CD4-positive, alpha-beta T cell (primary cell): ENCODE measurements around the gene ETF1. TPM values are rescaled to one million over a fixed set of nuclear protein-coding genes. Genes with fewer than 3 reads are reported as not detected.

Experiments used
- ATAC-seq: fragments of 200-7000 bp; cut with Tn5 transposase; one replicate; pipeline ENCODE4 v1.10.0; 2022; ENCODE audit warnings: mild to moderate bottlenecking; ENCODE audit not compliant: poor library complexity
- CTCF ChIA-PET: fragments of 350-600 bp; sonication (Branson Sonifier 250); formaldehyde crosslinking; loops from one replicate; lab custom pipeline; 2021; ENCODE audit warnings: antibody characterized with exemption, inconsistent platforms; lab: Charles Lee
- POLR2A ChIA-PET: fragments of 350-600 bp; sonication (Branson Sonifier 250); formaldehyde crosslinking; loops from one replicate; lab custom pipeline; 2021; ENCODE audit warnings: antibody characterized with exemption, inconsistent platforms; lab: Charles Lee
- DNase-seq, 14 experiments: peaks; one replicate each; pipeline ENCODE4 v3.0.0-alpha.2; 2013 to 2020; ENCODE audit warnings: mixed read lengths in 2 of 14
- H3K27ac ChIP-seq, 2 donors: one replicate each; pipeline versions ENCODE4 v1.5.1 to v1.7.0; 2013; ENCODE audit warnings: low read length in 2 of 2, low read depth in 1 of 2, mild to moderate bottlenecking in 1 of 2
- H3K27me3 ChIP-seq, 2 experiments: 1 replicate in 1 of 2; 2 replicates in 1 of 2; pipeline versions ENCODE4 v1.6.1 to v1.7.0; 2013; ENCODE audit warnings: low read length in 2 of 2, control low read depth in 1 of 2, mild to moderate bottlenecking in 1 of 2, moderate library complexity in 1 of 2; ENCODE audit not compliant: insufficient read depth in 2 of 2, control insufficient read depth in 1 of 2
- H3K36me3 ChIP-seq: one replicate; pipeline ENCODE4 v1.6.1; 2013; ENCODE audit warnings: low read length, control low read depth; ENCODE audit not compliant: insufficient read depth
- H3K4me1 ChIP-seq: one replicate; pipeline ENCODE4 v1.6.1; 2013; ENCODE audit warnings: low read length, control low read depth; ENCODE audit not compliant: insufficient read depth
- H3K4me3 ChIP-seq: one replicate; pipeline ENCODE4 v1.5.1; 2013; ENCODE audit warnings: mild to moderate bottlenecking, low read length, moderate library complexity
- H3K9me3 ChIP-seq, 2 experiments: 1 replicate in 1 of 2; 2 replicates in 1 of 2; pipeline versions ENCODE4 v1.6.1 to v1.7.0; 2013; ENCODE audit warnings: low read length in 2 of 2, mild to moderate bottlenecking in 2 of 2, control low read depth in 1 of 2, moderate library complexity in 1 of 2; ENCODE audit not compliant: control insufficient read depth in 1 of 2, insufficient read depth in 1 of 2
- H3K27ac Mint-ChIP-seq: one replicate; pipeline ENCODE4 v1.8.0; 2020; ENCODE audit warnings: mixed read lengths
- H3K27me3 Mint-ChIP-seq: one replicate; pipeline ENCODE4 v1.8.0; 2021; ENCODE audit warnings: mixed read lengths
- H3K36me3 Mint-ChIP-seq: one replicate; pipeline ENCODE4 v1.8.0; 2021; ENCODE audit warnings: low read depth, mixed read lengths
- H3K4me1 Mint-ChIP-seq: one replicate; pipeline ENCODE4 v1.8.0; 2021; ENCODE audit warnings: low read depth, mixed read lengths
- H3K4me3 Mint-ChIP-seq: one replicate; pipeline ENCODE4 v1.8.0; 2020; ENCODE audit warnings: mild to moderate bottlenecking, mixed read lengths
- H3K9me3 Mint-ChIP-seq: one replicate; pipeline ENCODE4 v1.8.0; 2020; ENCODE audit warnings: mixed read lengths
- intact Hi-C, 2 experiments: fragments of 100-400 bp; cut with DNase I in 1 of 2; cut with micrococcal nuclease in 1 of 2; formaldehyde crosslinking; loops; one replicate each; pipeline versions ENCODE4 v1.15.1 to v1.9.0; 2023 to 2025; cut with DNase I, micrococcal nuclease
- total RNA-seq, 174 experiments: library from RNA in 2 of 174; stranded (reverse) in 2 of 174; gene quantifications; one replicate each; pipeline ENCODE4 v1.2.3 and lab custom pipeline; 2021 to 2026
- TF ChIP-seq, protein P1 (sequence below): fragments of 200-600 bp; IDR thresholded peaks from one replicate; pipeline ENCODE4 v1.8.0; 2022; ENCODE audit warnings: antibody characterized with exemption, mild to moderate bottlenecking

ETF1 gene
- total RNA-seq, 2 experiments from 2014 or later = 178 to 187 TPM

DNA sequence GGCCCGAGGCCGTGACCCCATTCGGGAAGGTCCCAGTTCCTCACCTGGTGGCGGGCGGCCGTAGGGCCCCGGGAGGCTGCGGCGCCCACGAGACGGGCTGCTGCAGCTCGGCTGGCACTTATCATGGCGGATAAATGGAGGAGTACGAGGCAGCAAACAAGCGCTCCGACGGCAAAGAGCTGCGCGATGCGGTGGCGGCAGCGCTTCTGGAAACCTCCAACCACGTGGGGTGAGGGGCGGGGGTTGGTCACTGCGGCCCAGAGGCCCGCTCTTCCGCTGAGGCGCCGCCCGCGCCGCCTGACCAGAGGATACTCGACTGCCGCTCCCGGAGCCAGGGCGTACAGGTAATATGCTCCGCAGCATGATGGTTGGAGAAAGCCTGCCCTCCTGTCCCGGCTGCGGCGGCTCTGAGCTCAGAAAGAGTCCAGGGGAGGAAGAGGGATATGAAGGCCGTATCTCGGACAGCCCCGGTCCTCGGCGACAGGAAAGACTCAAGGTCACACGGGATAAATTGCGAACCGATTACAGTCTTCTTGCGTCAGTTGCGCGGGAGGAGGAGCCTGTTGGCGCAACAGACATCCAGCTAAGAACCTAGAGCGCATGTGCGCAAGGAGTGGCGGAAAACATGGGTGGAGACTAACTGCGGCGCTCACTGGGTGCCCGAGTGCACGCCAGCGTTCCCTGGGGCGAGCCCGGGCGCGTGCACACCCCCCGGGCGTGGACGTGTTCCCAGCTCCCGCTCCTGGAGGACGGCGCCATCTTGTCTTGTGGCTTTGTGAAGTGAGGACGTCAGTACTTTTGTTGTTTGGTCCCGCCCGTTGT, 32.4 kb upstream of the ETF1 start, which contains the start of gene HSPA9:
HSPA9 (minus strand) TSS at position 208 of the 822 bp plus-strand sequence; CDS start at position 125, 83 bp downstream.
- peak within 1 kb of the TSS; percentile 79 for H3K4me3 ChIP-seq
- peak within 1 kb of the TSS; percentile 100 for H3K27ac Mint-ChIP-seq
- CTCF ChIA-PET = interaction anchor here (1.2 to 3.4 kb wide), 6 partner anchors 10 to 1190 kb away, joined by 3 to 11 read pairs (median 6); partner anchors contain the start of genes ETF1 and KDM3B
- H3K9me3 Mint-ChIP-seq = peaks cover 1% of the 10 kb centered on the region
- peak within 1 kb of the TSS; percentile 98 to 99 for H3K27ac ChIP-seq
- TF ChIP-seq, protein P1, sequence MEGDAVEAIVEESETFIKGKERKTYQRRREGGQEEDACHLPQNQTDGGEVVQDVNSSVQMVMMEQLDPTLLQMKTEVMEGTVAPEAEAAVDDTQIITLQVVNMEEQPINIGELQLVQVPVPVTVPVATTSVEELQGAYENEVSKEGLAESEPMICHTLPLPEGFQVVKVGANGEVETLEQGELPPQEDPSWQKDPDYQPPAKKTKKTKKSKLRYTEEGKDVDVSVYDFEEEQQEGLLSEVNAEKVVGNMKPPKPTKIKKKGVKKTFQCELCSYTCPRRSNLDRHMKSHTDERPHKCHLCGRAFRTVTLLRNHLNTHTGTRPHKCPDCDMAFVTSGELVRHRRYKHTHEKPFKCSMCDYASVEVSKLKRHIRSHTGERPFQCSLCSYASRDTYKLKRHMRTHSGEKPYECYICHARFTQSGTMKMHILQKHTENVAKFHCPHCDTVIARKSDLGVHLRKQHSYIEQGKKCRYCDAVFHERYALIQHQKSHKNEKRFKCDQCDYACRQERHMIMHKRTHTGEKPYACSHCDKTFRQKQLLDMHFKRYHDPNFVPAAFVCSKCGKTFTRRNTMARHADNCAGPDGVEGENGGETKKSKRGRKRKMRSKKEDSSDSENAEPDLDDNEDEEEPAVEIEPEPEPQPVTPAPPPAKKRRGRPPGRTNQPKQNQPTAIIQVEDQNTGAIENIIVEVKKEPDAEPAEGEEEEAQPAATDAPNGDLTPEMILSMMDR = no peak
- ATAC-seq = peak; percentile 80
- peak; percentile 93 to 100 (median 96) for DNase-seq
- peaks cover 50% of the 10 kb centered on the region for H3K4me1 Mint-ChIP-seq
- H3K9me3 ChIP-seq = peaks cover 0 to 5% of the 10 kb centered on the region in 2 experiments
- no peaks in the 10 kb centered on the region for H3K27me3 Mint-ChIP-seq
- peak within 1 kb of the TSS; percentile 97 for H3K4me3 Mint-ChIP-seq
- no peaks in the 10 kb centered on the region for H3K27me3 ChIP-seq
- POLR2A ChIA-PET = interaction anchor here (0.6 to 4.8 kb wide), 31 partner anchors 9 to 1826 kb away, joined by 3 to 152 read pairs (median 6); partner anchors contain the start of genes CDC23, CDC25C, EGR1 and ETF1
- intact Hi-C loops = loop anchor here (1.0 to 10.0 kb wide), 14 partner anchors 32 to 1829 kb away; partner anchors contain the start of genes ETF1 (in 2 of the 2), ANKHD1 (in 1 of the 2), CDC23 (in 1 of the 2) and CDC25C (in 1 of the 2)
- peaks cover 31% of the 10 kb centered on the region for H3K36me3 ChIP-seq
- H3K4me1 ChIP-seq = peaks cover 26% of the 10 kb centered on the region
- H3K36me3 Mint-ChIP-seq = peaks cover 56% of the 10 kb centered on the region

- H3K4me1 Mint-ChIP-seq = peaks cover 55% of the 10 kb centered on the region
These were observed 31.7 kb upstream of the ETF1 start for GRCh38 chr5:138574744-138575193.

More at GRCh38 chr5:138574744-138575193, 31.7 kb upstream of the ETF1 start:
- H3K27me3 ChIP-seq = no peaks in the 10 kb centered on the region
- H3K9me3 ChIP-seq = peaks cover 0 to 5% of the 10 kb centered on the region in 2 experiments
- ATAC-seq = no peak
- ChIA-PET CTCF (interaction anchor here (1.2 to 3.4 kb wide), 5 partner anchors 9 to 1190 kb away, joined by 3 to 11 read pairs (median 8); partner anchors contain the start of genes ETF1 and KDM3B), POLR2A (interaction anchor here (1.0 to 4.8 kb wide), 18 partner anchors 8 to 1540 kb away, joined by 3 to 152 read pairs (median 8); partner anchors contain the start of genes CDC23, CDC25C, EGR1 and ETF1)
- Mint-ChIP-seq H3K9me3 (peaks cover 1% of the 10 kb centered on the region), H3K27me3 (no peaks in the 10 kb centered on the region), H3K4me3 (peak overlapping the region; percentile 97), H3K36me3 (peaks cover 63% of the 10 kb centered on the region), H3K27ac (peak overlapping the region; percentile 100)
- intact Hi-C loops = loop anchor here (1.0 to 10.0 kb wide), 13 partner anchors 31 to 1830 kb away; partner anchors contain the start of genes ETF1 (in 2 of the 2), ANKHD1 (in 1 of the 2), CDC23 (in 1 of the 2) and CDC25C (in 1 of the 2)
- peak overlapping the region; percentile 98 to 99 for H3K27ac ChIP-seq
- no peak for DNase-seq
- TF ChIP-seq, protein P1 = no peak
- peaks cover 30% of the 10 kb centered on the region for H3K4me1 ChIP-seq
- H3K4me3 ChIP-seq = peak overlapping the region; percentile 79
- peaks cover 37% of the 10 kb centered on the region for H3K36me3 ChIP-seq
